Esophagus squamous epithelium (tissue), 5 donors: Measurements from ENCODE around the gene PFDN6. TPM values are rescaled to one million over a fixed set of nuclear protein-coding genes. Genes with fewer than 3 reads are reported as not detected.

ENCODE experiments used
- DNase-seq: peaks from one replicate; lab custom pipeline; 2025; lab: John Stamatoyannopoulos, UW
- H3K27ac ChIP-seq, 4 donors: fragments of 200-600 bp; sonication (generic); one replicate each; pipeline ENCODE4 v1.5.1; 2016 to 2019; ENCODE audit warnings: mild to moderate bottlenecking in 1 of 4
- H3K27me3 ChIP-seq, 4 donors: fragments of 200-600 bp; sonication (generic); 1 replicate in 3 of 4; 2 replicates in 1 of 4; pipeline versions ENCODE4 v1.5.1 to v1.6.0; 2017 to 2021; ENCODE audit warnings: antibody characterized with exemption in 1 of 4
- H3K36me3 ChIP-seq, 3 donors: fragments of 200-600 bp; sonication (generic); one replicate each; pipeline ENCODE4 v1.5.1; 2016 to 2019
- H3K4me1 ChIP-seq, 3 donors: fragments of 200-600 bp; sonication (generic); one replicate each; pipeline ENCODE4 v1.5.1; 2017 to 2019
- H3K4me3 ChIP-seq, 4 donors: fragments of 200-600 bp; sonication (generic); 1 replicate in 3 of 4; 2 replicates in 1 of 4; pipeline ENCODE4 v1.5.1; 2016 to 2019; ENCODE audit warnings: mild to moderate bottlenecking in 2 of 4, moderate library complexity in 1 of 4
- H3K9me3 ChIP-seq, 3 donors: fragments of 200-600 bp; sonication (generic); one replicate each; pipeline ENCODE4 v1.5.1; 2016 to 2019
- POLR2A ChIP-seq, 4 donors: fragments of 450-650 bp; IDR thresholded peaks; one replicate each; pipeline ENCODE4 v1.6.1; 2017; ENCODE audit warnings: antibody characterized with exemption in 4 of 4, mild to moderate bottlenecking in 4 of 4, moderate library complexity in 3 of 4
- WGBS, 2 donors: methylation state at CpG; one replicate each; pipeline ENCODE4 v1.1.5; 2018; 5-methylcytosine and 5-hydroxymethylcytosine counted together
- intact Hi-C: fragments of 100-400 bp; cut with DNase I; formaldehyde crosslinking; loops from one replicate; pipeline ENCODE4 v1.15.0; 2022
- total RNA-seq, 4 donors: library from RNA; depleted of rRNA; stranded (reverse); fragments of >200 nt; gene quantifications; one replicate each; pipeline ENCODE4 v1.1.0, GENCODE V29; 2016
- TF ChIP-seq, protein P1 (sequence below), 6 experiments: fragments of 450-650 bp in 4 of 6; fragments of 200-600 bp in 2 of 6; sonication (generic) in 2 of 6; IDR thresholded peaks; one replicate each; pipeline ENCODE4 v1.5.1; 2016 to 2019; ENCODE audit warnings: antibody characterized with exemption in 6 of 6, mild to moderate bottlenecking in 4 of 6, moderate library complexity in 4 of 6
- donor health status: DM: yes; HTN: yes; CAD: no.

PFDN6 gene
- total RNA-seq, 4 donors from 2014 or later, result 28.6 to 71.0 (median 43.5) TPM

DNA sequence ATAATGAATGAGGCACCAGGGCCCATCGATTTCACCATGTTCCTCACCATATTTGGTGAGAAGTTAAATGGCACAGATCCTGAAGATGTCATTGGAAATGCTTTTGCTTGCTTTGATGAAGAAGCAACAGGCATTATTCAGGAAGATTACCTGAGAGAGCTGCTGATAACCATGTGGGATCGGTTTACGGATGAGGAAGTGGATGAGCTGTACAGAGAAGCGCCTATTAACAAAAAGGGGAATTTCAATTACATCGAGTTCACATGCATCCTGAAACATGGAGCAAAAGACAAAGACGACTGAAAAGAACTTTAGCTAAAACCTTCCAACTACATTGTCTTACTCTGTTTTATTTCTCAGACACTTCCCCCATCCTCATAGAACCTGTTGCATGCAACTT is 49.8 kb downstream of the PFDN6 start:
- H3K4me3 ChIP-seq, result no peak overlapping the region
- DNase-seq, result no peak
- H3K27ac ChIP-seq, result no peak overlapping the region
- TF ChIP-seq POLR2A (IDR thresholded peaks at IDR 0.05), result no peak
- TF ChIP-seq, protein P1, sequence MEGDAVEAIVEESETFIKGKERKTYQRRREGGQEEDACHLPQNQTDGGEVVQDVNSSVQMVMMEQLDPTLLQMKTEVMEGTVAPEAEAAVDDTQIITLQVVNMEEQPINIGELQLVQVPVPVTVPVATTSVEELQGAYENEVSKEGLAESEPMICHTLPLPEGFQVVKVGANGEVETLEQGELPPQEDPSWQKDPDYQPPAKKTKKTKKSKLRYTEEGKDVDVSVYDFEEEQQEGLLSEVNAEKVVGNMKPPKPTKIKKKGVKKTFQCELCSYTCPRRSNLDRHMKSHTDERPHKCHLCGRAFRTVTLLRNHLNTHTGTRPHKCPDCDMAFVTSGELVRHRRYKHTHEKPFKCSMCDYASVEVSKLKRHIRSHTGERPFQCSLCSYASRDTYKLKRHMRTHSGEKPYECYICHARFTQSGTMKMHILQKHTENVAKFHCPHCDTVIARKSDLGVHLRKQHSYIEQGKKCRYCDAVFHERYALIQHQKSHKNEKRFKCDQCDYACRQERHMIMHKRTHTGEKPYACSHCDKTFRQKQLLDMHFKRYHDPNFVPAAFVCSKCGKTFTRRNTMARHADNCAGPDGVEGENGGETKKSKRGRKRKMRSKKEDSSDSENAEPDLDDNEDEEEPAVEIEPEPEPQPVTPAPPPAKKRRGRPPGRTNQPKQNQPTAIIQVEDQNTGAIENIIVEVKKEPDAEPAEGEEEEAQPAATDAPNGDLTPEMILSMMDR (IDR thresholded peaks at IDR 0.05), result no peak
- H3K36me3 ChIP-seq, result no peaks in the 10 kb centered on the region
- intact Hi-C loops, result no loop called here
- no peaks in the 10 kb centered on the region for H3K27me3 ChIP-seq
- H3K9me3 ChIP-seq, result no peaks in the 10 kb centered on the region
- 68 to 69% methylated on average over 6 of the region's 6 CpGs for WGBS, 2 donors
- no peaks in the 10 kb centered on the region for H3K4me1 ChIP-seq

Other genes with a start within 250 kb of the PFDN6 start
- gene HLA-DPA1, start 216.0 kb upstream of the PFDN6 start, total RNA-seq, result 100 to 1,000 TPM in 1 of 4 donors, 10 to 100 TPM in 1, 1 to 10 TPM in 2; 6.2 to 114 (median 48.2) TPM
- 10 to 100 TPM in 2 of 4 donors, 1 to 10 TPM in 2; 3.2 to 96.9 (median 45.3) TPM for gene HLA-DPB1, start 213.6 kb upstream of the PFDN6 start, total RNA-seq
- gene COL11A2, start 97.1 kb upstream of the PFDN6 start, total RNA-seq, result under 1 TPM; 0.23 to 0.61 (median 0.41) TPM
- gene RXRB, start 88.9 kb upstream of the PFDN6 start, total RNA-seq, result 10 to 100 TPM; 13.9 to 26.7 (median 16.7) TPM
- 10 to 100 TPM; 43.1 to 72.4 (median 62.4) TPM for gene SLC39A7, start 88.7 kb upstream of the PFDN6 start, total RNA-seq
- gene HSD17B8, start 84.9 kb upstream of the PFDN6 start, total RNA-seq, result 10 to 100 TPM; 15.1 to 42.5 (median 26.3) TPM
- 10 to 100 TPM; 10.9 to 20.6 (median 13.9) TPM for gene RING1, start 81.1 kb upstream of the PFDN6 start, total RNA-seq
- gene VPS52, start 17.7 kb upstream of the PFDN6 start, total RNA-seq, result 10 to 100 TPM; 34.1 to 45.5 (median 39.8) TPM
- 1,000 to 10,000 TPM; 1,955 to 5,522 (median 4,042) TPM for gene RPS18, start 17.5 kb upstream of the PFDN6 start, total RNA-seq
- 10 to 100 TPM in 3 of 4 donors, 1 to 10 TPM in 1; 9.4 to 31.1 (median 15.0) TPM for gene B3GALT4, start 12.5 kb upstream of the PFDN6 start, total RNA-seq
- 10 to 100 TPM; 30.0 to 62.3 (median 55.6) TPM for gene WDR46, start 362 bp upstream of the PFDN6 start, total RNA-seq
- 10 to 100 TPM; 54.9 to 78.7 (median 63.2) TPM for gene RGL2, start 9.3 kb downstream of the PFDN6 start, total RNA-seq
- gene TAPBP, start 24.5 kb downstream of the PFDN6 start, total RNA-seq, result 100 to 1,000 TPM in 1 of 4 donors, 10 to 100 TPM in 3; 68.1 to 101 (median 77.0) TPM
- 10 to 100 TPM in 3 of 4 donors, 1 to 10 TPM in 1; 8.5 to 17.5 (median 14.8) TPM for gene ZBTB22, start 28.1 kb downstream of the PFDN6 start, total RNA-seq
- gene DAXX, start 33.4 kb downstream of the PFDN6 start, total RNA-seq, result 10 to 100 TPM; 25.1 to 41.6 (median 36.3) TPM
- gene KIFC1, start 102.2 kb downstream of the PFDN6 start, total RNA-seq, result 10 to 100 TPM in 2 of 4 donors, 1 to 10 TPM in 2; 9.6 to 38.9 (median 11.2) TPM
- gene PHF1, start 121.4 kb downstream of the PFDN6 start, total RNA-seq, result 10 to 100 TPM in 3 of 4 donors, 1 to 10 TPM in 1; 8.1 to 48.6 (median 17.3) TPM
- 10 to 100 TPM; 46.0 to 93.1 (median 69.4) TPM for gene CUTA, start 128.5 kb downstream of the PFDN6 start, total RNA-seq
- 1 to 10 TPM; 3.3 to 8.6 (median 4.1) TPM for gene SYNGAP1, start 130.5 kb downstream of the PFDN6 start, total RNA-seq
- 1 to 10 TPM; 2.8 to 4.8 (median 3.3) TPM for gene ZBTB9, start 165.0 kb downstream of the PFDN6 start, total RNA-seq